Testis (tissue), 5 donors: ENCODE data around the gene NEMP2. TPM values are rescaled to one million over a fixed set of nuclear protein-coding genes. Genes with fewer than 3 reads are reported as not detected.

ENCODE experiments used
- DNase-seq: peaks from one replicate; pipeline ENCODE4 v3.0.0-alpha.2; 2019
- H3K27ac ChIP-seq, 2 donors: fragments of 200-600 bp; sonication (generic); one replicate each; pipeline ENCODE4 v1.5.1; 2019
- H3K27me3 ChIP-seq: fragments of 200-600 bp; sonication (generic); one replicate; pipeline ENCODE4 v1.5.1; 2019
- H3K36me3 ChIP-seq: fragments of 200-600 bp; sonication (generic); one replicate; pipeline ENCODE4 v1.5.1; 2017; ENCODE audit warnings: low read depth; ENCODE audit errors: missing control alignments
- H3K4me1 ChIP-seq: fragments of 200-600 bp; sonication (generic); one replicate; pipeline ENCODE4 v1.5.1; 2019
- H3K4me3 ChIP-seq, 2 donors: fragments of 200-600 bp; sonication (generic); one replicate each; pipeline ENCODE4 v1.5.1; 2017 to 2019
- H3K9me3 ChIP-seq: fragments of 200-600 bp; sonication (generic); one replicate; pipeline ENCODE4 v1.5.1; 2017
- POLR2A ChIP-seq: fragments of 450-650 bp; IDR thresholded peaks from one replicate; pipeline ENCODE4 v1.6.1; 2017; ENCODE audit warnings: antibody characterized with exemption, mild to moderate bottlenecking, moderate library complexity
- WGBS, 2 donors: methylation state at CpG; one replicate each; pipeline ENCODE4 v1.1.5; 2018; 5-methylcytosine and 5-hydroxymethylcytosine counted together
- intact Hi-C: fragments of 100-400 bp; cut with DNase I; formaldehyde crosslinking; loops from one replicate; pipeline ENCODE4 v1.15.1; 2023; ENCODE audit warnings: low total_unique reads
- long read RNA-seq, 2 donors: transcript quantifications; one replicate each; lab custom pipeline, GENCODE V29; 2026
- polyA plus RNA-seq: library from polyadenylated mRNA; stranded (reverse); fragments of 350-450 nt; fragmentation: Illumina TruSeq; extraction: RNeasy Lipid Tissue Mini Kit (QIAGEN cat#74804); gene quantifications from one replicate; pipeline ENCODE4 v1.2.3, GENCODE V29; 2014; ENCODE audit warnings: low read depth, low replicate concordance; ENCODE audit not compliant: insufficient read depth
- total RNA-seq, 2 donors: library from RNA; depleted of rRNA; stranded (reverse); fragments of >200 nt; gene quantifications; one replicate each; pipeline ENCODE4 v1.2.3, GENCODE V29; 2016
- TF ChIP-seq, protein P1 (sequence below), 3 experiments: fragments of 450-650 bp in 2 of 3; fragments of 200-600 bp in 1 of 3; sonication (generic) in 1 of 3; IDR thresholded peaks; one replicate each; pipeline ENCODE4 v1.5.1; 2016 to 2019; ENCODE audit warnings: antibody characterized with exemption in 3 of 3, mild to moderate bottlenecking in 2 of 3, moderate library complexity in 1 of 3

The NEMP2 gene, protein sequence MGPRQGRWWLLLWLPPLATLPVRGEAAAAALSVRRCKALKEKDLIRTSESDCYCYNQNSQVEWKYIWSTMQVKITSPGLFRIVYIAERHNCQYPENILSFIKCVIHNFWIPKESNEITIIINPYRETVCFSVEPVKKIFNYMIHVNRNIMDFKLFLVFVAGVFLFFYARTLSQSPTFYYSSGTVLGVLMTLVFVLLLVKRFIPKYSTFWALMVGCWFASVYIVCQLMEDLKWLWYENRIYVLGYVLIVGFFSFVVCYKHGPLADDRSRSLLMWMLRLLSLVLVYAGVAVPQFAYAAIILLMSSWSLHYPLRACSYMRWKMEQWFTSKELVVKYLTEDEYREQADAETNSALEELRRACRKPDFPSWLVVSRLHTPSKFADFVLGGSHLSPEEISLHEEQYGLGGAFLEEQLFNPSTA
- total RNA-seq (10 to 100 TPM in 1 of 2 donors, 1 to 10 TPM in 1; 8.1 to 16.8 TPM), polyA plus RNA-seq (32.0 TPM)
- long read RNA-seq, donor 1, full-length matches to known transcripts, result 2 of 2 reads
- long read RNA-seq, donor 1, partial matches to known transcripts, result 0 of 2 reads
- long read RNA-seq, donor 1, other reads (novel, unspliced or antisense), result 0 of 2 reads
- long read RNA-seq, donor 2, result 0 reads

DNA sequence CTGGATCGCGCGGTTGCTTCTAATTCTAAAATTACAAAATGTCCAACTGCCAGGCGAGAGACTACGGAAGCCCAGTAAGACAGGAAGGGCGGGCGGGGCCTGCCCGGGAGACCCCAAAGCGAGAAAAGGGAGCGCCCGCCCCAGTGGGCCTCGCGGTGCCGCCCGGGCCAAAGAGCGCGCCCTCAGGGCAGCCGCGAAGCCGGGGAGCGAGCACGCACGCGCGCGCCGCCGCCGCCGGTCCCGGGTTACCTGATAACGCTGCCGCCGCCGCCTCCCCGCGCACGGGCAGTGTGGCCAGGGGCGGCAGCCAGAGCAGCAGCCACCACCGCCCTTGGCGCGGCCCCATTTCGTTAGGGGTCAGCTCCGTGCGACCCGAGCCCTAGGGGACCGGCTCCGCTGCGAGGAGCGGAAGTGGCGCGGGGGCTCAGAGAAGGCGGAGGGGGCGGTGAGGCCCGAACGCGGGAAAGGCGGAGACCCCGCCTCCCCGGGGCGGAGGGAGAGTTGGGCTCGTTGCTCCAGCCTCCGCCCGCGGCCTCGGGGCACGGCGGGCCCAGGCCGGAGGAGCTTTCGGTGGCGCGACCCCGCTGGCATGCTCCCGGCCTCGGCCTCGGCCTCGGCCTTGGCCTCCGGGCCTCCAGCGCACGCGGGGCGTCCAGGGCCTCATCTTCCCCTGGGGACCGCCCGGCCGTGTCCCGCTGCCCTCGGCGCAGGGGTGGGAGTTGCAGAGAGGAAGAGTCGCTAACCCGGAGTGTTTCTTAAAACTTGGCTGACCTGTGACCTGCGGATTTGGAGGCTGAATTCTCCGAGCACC, at the start of gene NEMP2:
Gene NEMP2 (minus strand): TSS at position 413 of the 811 bp plus-strand sequence. CDS start 67 bp downstream, at position 346.
- DNase-seq, result peak; percentile 87
- Histone ChIP-seq H3K4me3 (peak within 1 kb of the TSS; percentile 82 to 87), H3K27me3 (no peaks in the 10 kb centered on the region), H3K4me1 (peaks cover 5% of the 10 kb centered on the region), H3K9me3 (no peaks in the 10 kb centered on the region), H3K27ac (peak within 1 kb of the TSS; percentile 97 to 99), H3K36me3 (no peaks in the 10 kb centered on the region)
- WGBS, 2 donors, result 0 to 1% methylated on average over 36 to 92 of the region's 92 CpGs
- intact Hi-C loops, result no loop called here
- TF ChIP-seq POLR2A, result no peak
- TF ChIP-seq, protein P1, sequence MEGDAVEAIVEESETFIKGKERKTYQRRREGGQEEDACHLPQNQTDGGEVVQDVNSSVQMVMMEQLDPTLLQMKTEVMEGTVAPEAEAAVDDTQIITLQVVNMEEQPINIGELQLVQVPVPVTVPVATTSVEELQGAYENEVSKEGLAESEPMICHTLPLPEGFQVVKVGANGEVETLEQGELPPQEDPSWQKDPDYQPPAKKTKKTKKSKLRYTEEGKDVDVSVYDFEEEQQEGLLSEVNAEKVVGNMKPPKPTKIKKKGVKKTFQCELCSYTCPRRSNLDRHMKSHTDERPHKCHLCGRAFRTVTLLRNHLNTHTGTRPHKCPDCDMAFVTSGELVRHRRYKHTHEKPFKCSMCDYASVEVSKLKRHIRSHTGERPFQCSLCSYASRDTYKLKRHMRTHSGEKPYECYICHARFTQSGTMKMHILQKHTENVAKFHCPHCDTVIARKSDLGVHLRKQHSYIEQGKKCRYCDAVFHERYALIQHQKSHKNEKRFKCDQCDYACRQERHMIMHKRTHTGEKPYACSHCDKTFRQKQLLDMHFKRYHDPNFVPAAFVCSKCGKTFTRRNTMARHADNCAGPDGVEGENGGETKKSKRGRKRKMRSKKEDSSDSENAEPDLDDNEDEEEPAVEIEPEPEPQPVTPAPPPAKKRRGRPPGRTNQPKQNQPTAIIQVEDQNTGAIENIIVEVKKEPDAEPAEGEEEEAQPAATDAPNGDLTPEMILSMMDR (IDR thresholded peaks at IDR 0.05), result no peak

DNA sequence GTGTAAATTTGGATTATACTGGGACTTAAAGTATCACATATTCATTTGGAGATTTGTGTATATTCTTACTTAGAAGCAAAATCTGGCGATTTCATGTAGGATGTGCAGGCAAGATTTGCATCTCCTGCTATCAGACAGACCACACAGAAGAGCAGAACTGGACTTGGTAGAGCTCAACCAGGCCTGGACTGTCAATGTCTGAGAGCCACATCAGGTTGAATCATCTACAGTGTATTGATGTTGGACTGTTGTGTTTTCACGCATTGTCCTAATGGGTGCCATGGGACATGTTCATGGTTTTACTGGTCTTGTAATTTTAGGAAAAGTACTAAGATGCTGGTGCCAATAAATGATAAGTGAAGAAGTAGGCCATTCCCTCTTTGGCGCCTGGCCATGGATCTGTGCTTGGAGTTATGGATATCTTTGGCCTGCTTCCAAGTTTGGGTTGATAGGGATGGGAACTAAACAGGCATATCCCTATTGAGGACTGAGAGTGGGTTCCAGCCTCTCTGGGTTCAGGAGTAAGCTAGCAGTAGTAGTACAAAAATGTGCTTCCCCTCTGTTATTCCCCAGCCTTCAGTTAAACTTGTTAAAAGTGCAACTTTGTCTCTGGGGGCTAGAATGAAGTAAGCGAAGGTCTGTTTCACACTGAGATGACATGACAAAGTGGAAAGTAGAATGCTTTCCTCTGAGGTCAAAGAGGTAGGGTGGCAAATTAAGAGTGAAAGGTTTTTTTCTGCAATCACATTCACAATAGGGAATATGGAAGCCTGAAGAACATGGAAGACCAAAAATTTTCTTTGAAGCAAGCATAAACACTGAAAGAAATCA, 49.2 kb upstream of the NEMP2 start:
- 79 to 89% methylated on average over 4 of the region's 4 CpGs for WGBS, 2 donors
- H3K9me3 ChIP-seq, result no peaks in the 10 kb centered on the region
- no peaks in the 10 kb centered on the region for H3K27me3 ChIP-seq
- no peak for DNase-seq
- no peak overlapping the region for H3K27ac ChIP-seq
- TF ChIP-seq POLR2A, result no peak
- TF ChIP-seq, protein P1 (IDR thresholded peaks at IDR 0.05), result no peak
- H3K36me3 ChIP-seq, result no peaks in the 10 kb centered on the region
- no peak overlapping the region for H3K4me3 ChIP-seq
- H3K4me1 ChIP-seq, result peaks cover 12% of the 10 kb centered on the region
- intact Hi-C loops, result no loop called here

DNA sequence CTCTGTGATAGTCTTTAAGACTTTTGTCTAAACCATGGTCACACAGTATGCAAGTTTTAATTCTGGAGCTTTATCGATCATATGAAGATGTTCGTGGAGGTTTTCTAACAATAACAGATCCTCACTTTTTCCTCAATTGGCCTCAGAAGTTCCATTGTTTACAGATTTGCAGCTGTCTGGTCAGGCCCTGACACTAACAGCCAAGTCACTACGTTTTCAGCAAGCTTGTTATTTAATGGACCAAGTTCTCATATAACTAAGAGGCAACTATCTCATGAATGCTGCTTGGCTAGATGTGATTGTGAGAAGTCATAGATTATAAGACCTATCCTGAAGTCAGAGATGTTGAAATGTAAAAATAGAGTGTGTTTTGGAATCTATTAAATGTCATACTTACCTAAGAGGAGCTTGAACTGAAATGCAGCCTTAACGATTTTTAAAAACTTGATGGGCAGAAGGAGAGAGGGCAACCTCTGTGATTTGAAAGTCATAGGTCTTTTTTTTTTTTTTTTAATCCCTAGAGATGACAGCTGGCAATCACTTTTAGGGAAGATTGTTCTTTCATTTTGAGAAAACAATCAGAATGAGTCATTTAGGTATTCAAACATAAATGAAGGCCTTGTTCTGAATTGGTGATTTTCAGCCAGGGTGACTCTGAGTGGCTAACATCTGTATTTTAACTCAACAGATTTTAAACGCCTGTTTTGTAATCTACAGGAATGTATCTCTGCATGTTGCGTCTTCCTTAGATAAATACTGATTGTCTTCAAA, 48.4 kb upstream of the NEMP2 start:
- intact Hi-C loops, result no loop called here
- peaks cover 19% of the 10 kb centered on the region for H3K4me1 ChIP-seq
- H3K9me3 ChIP-seq, result no peaks in the 10 kb centered on the region
- no peak for TF ChIP-seq POLR2A
- TF ChIP-seq, protein P1 (IDR thresholded peaks at IDR 0.05), result no peak
- no peak overlapping the region for H3K27ac ChIP-seq
- H3K4me3 ChIP-seq, result no peak overlapping the region
- H3K27me3 ChIP-seq, result no peaks in the 10 kb centered on the region
- DNase-seq, result no peak
- 71 to 82% methylated on average over 6 of the region's 6 CpGs for WGBS, 2 donors
- no peaks in the 10 kb centered on the region for H3K36me3 ChIP-seq

DNA sequence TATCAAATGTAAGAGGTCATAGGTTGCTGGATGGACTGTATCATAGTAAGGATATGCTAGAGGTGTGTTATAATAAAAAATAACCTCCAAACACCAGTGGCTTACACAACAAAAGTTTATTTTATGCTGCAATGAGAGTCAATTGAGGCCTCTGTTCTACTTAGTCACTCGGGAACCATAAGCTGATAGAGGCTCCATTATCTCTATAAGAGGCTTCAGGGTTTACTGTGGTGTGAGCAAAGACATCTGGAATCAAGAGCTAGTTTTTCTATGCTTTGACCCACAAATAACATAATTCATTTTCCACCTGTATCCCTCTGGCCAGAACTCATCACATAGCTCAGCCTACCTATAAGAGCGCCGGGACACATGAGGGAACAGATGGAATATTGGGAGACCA, 47.5 kb upstream of the NEMP2 start:
- Histone ChIP-seq H3K36me3 (no peaks in the 10 kb centered on the region), H3K27me3 (no peaks in the 10 kb centered on the region), H3K4me1 (peaks cover 19% of the 10 kb centered on the region), H3K4me3 (no peak overlapping the region), H3K27ac (no peak overlapping the region), H3K9me3 (no peaks in the 10 kb centered on the region)
- intact Hi-C loops, result no loop called here
- no peak for DNase-seq
- 90 to 91% methylated on average over 3 of the region's 3 CpGs for WGBS, 2 donors
- no peak for TF ChIP-seq POLR2A
- TF ChIP-seq, protein P1 (IDR thresholded peaks at IDR 0.05), result no peak
